CD4-positive, alpha-beta T cell treated with Interleukin-15 for 4 hours (primary cell): Measurements from ENCODE around the gene COPE.
"Not testable (repeated sequence)": the region's sequence is repeated elsewhere in the genome, so short reads cannot be mapped to it uniquely, and the experiment has no call there.

Experiments
- DNase-seq: peaks from one replicate; pipeline ENCODE4 v3.0.0-alpha.2; 2020; ENCODE audit warnings: low spot score

Gene COPE

DNA sequence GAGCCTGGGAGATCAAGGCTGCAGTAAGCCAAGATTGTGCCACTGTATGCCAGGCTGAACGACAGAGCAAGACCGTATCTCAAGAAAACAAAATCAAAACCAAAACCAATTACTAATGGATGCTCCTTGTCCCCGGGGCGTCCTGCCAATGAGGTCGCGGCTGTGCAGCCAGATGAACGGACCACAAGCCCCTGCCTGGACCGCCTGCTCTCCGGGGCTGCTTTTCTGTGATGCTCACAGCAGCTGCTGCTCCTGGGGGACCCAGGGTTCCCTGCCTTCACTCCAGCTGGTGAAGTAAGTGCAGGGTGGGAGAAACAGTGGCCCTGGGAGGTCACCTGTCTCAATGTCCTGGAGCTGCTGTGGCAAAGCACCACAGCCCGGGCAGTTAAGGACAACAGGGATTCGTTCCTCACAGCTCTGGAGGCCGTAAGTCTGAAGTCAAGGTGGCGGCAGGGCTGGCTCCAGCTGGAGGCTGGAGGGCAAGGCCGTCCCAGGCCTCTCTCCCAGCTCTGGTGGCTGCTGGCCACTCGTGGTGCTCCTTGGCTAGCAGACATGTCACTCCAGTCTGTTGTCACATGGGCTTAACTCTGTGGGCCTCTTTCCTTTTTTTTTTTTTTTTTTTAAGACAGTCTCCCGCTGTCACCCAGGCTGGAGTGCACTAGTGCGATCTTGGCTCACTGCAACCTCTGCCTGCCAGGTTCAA lies 10.1 kb downstream of the COPE start:
- no peak for DNase-seq

DNA sequence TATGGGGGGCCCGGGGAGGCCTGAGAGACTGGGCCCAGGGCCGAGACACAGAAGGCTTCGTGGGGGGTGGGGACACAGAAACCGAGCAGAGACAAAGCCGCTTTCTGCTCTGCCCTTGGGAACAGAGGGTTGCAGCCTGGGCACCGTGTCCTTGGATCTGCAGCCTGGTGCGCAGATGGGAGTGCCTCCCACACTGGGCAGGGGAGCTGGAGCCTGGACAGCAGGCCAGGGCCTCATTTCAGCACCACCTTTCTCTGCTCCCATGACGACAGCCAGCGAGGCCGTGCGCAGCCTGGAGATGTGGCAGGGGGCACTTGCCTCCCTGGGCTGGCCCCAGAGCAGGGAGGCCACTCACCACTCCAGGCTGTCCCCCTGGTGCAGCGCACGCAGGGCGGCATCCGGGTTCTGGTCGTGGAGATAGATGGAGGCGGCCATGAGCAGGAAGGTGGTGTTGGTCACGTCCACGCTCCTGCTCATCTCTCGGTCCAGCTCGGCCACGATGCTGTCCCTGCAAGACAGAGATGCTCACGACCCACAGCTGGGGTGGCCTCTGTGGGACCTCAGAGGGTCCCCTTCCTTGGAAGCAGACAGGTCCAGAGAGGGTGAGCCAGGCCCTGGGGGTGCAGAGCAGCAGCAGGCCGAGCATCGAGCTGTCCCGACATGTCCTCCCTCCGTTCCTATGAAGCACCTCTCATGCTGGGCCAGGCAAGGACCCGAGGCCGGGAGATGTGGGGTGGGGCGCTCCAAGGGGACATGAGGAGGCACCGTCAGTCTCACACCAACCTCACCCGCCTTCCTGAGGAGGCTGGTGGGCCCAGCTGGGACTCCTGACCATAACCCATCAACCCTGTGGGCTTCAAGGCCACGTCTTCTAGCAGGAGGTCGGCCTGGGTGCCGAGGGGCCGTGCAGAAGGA lies 12.3 kb downstream of the COPE start:
- DNase-seq: no peak

DNA sequence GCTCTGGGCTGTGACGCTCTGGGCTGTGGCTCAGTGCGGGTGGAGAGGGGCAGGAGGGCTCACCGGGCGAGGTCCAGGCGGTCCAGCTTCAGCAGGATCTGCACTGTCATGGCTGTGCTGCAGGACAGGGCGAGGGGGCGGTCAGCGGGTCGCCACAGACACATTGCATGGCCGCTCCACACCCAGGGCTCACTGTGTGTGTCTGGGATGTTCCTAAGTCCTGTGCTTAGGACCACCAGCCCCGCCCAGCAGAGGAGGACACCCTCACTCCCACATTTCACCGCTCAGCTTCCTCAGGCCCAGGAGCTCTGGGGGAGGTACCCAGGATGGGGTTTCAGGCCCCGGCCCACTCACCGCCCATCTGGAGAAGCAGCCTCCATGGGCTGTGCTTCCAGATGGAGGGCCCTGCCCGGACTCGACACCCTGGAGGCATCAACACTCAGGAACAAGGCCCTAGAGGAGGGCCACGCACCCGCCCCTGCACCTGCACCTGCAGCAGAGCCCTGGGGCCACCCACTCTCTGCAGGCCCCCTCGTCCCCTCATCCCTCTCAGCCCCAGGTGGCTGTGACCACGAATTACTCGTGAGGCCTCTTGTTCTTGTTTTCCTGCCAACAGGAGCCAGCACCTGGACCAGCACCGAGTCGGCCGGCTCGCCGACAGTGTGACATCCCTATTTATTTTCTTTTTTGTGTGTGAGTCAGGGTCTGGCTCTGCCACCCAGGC lies 13.5 kb downstream of the COPE start:
- no peak for DNase-seq

DNA sequence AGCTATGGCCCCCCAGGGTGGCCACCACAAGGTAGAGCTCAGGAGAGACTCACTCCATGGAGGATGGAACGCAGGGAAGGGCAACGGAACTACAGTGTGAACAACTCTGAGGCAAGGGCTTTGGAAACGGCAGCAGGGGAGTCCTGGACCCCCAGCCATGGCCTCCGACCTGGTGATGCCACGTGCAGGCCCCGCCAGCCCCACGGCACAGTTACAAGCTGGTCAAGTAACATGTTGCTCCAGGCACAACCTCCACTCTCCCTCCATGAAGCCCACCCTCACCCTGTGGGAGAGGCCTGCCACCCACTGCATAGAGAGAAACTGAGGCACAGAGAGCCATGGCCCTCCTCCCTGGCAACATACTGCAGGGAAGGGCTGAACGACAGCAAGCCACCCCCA lies 14.1 kb downstream of the COPE start:
- no peak for DNase-seq

DNA sequence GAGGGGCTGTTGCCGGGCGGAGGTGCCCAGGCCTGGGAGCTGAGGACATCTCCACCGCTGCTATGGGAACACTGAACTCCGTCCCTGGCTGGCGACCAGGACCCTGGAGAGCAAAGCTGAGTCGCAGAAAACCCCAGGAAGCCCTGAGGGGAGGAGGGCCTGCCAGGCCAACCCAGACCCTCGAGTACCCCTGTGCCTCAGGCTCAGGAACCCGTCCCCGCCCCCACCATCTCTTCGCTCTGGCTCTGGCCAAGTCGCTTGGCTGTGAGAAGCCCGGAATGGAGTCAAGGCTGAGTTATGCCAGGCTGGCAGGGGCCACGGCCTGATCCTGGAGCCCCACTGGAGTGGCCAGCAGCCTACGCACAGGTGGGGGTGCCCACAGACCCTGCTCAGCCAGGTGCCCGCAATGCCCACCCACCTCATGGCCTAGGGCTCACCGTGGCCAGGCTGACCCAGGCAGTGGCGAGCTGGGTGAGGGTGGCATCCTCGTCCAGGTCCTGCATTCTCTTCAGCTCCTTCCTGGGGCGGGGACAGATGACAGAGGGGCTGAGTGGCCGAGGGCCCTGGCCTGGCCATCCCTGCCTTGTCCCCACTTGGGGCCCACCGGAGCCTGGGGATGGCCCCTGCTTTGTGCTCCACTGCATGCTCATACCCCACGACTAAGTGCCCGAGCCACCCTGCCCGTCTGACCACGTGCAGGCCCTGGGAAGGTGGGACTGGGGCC lies 14.7 kb downstream of the COPE start:
- DNase-seq: no peak

DNA sequence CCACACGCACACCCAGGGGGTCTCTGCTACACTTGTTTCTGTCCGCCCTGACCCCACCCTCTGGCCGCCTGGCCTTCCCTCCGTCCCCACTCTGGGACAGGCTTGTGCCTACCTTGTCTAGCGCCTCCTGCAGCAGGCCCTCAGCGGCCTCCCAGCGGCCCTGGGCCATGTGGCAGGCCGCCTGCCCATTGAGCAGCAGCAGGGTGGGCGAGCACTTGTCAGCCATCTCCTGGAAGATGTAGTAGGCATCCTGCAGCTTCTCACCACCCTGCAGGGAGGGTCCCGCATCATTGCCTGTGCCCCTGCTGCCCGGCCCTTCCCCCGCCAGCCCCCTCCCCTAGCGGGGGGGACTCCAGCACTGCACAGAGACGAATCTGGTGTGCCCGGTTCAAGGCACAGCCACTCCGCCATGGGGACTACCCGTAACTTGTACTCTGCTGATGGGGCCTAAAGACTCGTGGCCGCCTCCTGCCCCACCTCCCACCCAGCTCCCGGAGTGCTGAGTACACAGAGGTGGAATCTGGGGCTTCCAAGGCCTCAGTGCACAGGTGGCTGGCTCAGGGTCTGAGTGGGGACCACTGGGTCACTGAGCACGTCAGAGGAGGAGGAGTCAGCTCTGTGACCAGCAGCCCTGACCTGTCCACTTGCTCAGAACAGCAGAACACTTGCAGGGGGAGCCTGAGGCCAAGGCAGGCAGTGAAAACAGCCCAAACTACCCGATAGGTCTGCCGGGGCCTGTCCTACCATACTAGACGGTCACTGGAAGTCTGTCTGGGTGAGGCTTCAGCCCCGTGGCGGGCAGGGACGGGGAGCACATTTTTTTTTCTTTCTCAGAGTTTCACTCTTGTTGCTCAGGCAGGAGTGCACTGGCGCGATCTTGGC lies 15.8 kb downstream of the COPE start:
- no peak for DNase-seq

DNA sequence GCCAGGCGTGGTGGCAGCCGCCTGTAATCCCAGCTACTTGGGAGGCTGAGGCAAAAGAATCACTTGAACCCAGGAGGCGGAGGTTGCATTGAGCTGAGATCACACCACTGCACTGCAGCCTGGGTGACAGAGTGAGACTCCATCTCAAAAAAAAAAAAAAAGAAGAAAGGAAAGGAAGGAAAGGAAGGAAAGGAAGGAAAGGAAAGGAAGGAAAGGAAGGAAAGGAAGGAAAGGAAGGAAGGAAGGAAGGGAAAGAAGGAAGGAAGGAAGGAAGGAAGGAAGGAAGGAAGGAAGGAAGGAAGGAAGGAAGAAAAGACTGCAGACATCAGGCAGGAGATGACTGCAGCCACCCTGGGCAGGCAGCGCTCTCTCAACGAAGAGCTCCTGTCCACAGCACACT lies 16.7 kb downstream of the COPE start:
- not testable (repeated sequence) for DNase-seq

DNA sequence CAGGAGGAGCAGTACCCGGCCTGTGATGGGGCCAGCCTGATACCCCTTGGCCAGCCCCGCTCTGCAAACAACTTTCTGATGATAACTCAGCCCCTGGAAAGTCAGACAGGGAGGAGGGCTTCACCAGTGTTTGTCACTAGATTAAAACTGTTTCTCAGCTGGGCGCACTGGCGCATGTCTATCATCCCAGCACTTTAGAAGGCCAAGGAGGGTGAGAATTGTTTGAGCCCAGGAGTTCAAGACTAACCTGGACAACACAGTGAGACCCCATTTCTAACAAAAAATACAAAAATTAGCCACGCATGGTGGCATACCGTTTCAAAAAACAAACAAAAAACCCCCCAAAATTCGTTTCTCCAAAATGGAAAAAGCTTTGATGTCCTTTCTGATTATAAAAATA lies 17.7 kb downstream of the COPE start:
- DNase-seq: no peak

DNA sequence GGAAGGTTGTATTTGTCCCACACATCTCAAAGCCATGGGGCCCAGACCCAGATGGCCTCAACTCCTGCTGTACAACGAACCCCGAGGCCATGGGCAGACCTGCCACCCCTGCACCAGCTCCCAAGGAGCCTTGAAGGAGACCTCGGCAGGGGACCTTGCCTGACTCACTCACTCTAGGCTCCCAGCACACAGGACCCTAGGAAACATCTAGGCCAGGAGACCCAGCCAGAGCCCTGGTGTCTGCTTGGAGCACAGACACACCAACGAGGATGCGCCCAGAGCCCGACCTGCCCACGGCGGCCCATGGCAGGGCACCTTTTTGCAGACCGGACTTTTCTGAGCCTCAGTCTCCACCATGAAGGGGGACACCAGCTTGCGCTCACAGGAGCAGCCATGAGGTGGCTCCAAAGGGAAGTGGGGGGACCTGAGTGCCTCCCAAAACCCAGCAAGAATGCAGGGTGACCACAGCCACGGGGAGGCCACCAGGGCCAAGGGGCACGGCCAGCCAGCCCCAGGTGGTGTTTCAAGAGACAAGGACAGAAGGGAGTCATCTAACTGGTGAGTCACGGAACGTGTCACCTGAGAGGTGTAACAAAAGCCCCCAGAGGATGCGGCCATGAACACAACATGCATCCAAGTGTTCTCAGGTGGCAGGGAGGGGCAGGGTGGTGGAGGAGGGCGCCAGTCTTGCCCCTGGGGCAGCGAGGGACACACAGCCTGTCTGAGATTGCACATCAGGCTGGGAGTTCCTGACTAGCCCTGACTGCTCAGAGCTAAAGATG lies 18.3 kb downstream of the COPE start:
- no peak for DNase-seq

DNA sequence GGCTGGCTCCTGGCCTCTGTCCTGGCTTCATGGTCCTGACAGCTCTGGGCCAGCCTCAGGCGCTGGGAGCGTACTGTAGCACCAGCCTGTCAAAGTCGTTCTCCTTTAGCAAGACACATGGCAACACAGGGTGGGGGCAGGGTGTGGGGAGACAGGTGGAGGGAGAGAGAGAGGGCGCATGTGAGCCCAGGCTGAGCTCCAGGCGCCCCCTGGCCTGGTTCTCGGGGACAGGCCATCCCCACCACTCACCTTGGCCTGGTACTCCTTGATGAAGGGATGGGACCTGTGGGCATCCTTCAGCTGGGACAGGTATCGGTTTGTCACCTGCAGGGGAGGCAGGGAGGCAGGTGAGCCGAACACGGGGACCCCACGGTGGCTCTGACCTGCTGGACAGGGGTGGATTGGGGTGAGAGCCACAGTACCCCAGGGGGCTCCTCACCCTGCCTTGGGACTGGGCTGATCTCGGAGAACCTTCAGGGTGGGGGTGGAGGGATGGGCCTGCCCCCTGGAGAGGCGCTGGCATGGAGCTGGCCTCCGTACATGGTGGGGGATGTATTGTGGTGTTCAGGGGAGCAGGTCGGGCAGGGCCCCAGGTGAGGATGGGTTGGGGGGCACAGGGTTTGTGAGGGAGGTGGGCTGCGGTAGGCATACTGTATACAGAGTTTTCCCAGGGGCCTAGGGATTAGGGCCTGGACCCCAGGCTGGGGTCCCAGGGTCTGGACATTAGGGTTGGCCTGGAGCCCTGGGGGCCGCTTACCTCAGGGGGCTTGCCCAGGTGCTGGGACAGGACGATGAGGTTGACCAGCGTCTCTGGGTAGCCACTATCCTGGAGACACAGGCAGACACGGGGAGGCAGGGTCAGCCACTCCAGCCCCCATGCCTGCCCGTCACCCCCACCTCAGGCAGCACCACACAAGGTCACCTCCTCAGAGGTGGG lies 19.3 kb downstream of the COPE start:
- no peak for DNase-seq

DNA sequence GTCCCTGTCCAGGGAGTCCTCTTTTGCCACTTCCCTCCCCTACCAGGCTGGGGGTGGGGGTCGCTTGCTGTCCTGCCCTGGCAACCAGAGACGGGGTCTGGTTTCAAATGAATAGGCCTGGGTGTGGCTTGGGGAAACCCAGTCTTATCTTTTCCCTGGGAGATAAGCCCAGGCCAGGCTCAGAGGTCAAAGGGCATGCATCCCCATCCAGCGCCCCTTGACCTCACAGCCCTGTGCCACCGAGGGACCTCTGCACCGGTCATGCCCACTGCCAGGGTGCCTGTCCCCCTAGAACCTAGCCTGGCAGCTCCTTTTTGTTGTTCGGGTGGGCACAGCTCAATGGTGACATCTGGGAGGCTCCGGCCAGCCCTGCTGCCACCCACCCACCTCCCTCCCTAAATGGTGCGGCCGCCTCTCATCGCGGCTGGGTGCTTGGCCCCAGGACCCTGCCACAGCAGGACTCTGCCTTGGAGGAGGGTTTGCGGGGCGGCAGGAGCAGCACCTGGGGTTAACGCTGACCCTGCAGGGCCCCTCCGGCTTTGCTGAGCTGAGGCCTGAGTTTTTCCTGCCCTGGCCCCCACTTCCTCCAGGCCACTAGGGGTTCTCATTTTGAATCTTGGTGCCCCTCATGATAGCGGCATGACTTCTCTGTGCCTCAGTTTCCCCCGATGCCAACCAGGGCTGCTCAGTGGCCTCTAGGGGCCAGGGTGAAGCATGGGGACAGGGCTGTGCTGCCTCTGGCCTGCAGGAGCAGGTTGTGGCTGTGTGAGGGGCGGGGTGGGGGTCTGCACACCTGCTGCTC lies 20.4 kb downstream of the COPE start:
- no peak for DNase-seq

DNA sequence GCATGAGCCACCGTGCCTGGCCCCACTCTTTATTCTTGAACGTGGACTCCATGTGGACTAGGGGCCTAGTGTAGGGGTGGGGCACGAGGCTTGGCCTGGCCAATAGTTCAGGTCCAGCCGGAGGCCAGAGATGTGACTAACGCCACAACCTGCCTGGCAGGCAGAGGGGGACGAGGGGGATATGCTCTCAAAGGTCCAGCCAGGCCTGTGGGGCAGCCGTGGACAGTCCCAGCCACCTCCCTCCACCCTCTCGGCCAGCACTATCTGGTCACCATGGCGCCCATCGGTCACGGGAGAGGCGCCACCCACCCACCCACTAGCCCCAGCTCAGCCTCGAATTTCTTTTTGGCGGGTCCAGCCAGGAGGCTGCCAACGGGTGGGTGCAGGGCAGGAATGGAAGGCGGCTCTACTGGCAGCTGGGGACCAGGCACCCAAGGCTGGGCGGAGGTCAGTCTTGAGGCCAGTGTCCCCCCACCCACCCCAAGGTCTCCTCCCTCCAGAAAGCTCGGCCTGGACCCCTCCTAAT lies 21.0 kb downstream of the COPE start:
- no peak for DNase-seq

DNA sequence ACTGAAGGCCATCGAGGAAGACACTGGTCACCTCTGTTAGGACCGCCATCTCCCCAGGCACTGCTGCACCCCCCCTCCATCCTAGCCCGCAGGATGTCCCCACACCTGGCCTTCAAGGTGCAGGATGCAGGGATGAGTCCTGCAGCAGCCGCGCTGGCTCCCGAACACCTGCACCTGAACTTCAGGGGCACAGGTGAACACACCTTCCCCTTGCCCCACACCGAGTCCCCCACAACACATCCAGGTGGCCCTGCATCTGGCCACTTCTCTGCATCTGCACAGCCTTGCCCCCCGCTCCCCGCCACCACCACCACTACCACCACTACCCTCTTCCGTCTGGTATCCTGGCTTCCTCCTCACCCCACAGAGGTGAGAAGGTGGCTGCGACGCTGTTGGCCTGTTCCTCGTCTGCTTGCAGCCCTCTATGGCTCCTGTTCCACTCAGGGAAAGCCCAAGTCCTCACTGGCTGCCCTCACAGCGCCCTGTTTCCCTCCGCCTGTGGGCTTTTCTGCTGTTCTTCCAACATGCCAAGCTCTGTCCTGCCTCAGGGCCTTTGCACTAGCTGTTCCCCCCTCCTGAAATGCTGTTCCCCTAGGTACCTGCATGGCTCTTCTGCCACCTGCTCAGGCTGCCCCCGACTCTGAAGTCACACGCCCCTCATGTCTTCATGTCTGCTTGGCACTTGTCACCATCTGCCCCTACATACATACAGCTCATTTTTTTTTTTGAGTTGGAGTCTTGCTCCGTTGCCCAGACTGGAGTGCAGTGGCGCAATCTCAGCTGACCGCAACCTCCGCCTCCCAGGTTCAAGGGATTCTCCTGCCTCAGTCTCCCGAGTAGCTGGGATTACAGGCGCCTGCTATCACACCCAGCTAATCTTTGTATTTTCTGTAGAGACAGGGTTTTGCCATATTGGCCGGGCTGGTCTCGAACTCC lies 21.8 kb downstream of the COPE start:
- no peak for DNase-seq

DNA sequence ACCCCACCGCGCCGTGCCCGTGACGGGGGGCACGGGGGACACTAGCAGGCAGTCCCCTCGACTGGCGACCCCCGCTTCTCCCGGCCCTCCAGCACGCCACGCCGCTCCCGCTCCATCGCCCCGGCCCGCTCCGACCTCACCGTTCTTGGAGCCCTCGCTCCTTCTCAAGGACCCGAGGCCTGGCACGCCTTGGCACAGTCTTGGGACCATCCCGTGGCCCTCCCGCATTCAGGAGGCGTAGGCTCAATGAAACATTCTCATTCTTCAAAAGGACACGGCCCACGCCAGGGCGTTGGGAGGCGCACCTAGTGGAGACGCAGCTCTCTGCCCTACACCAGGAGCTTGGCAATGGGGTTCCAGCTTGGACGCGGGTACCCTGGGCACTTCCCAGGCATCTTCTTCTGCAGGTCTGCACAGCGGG lies 22.8 kb downstream of the COPE start:
- no peak for DNase-seq

DNA sequence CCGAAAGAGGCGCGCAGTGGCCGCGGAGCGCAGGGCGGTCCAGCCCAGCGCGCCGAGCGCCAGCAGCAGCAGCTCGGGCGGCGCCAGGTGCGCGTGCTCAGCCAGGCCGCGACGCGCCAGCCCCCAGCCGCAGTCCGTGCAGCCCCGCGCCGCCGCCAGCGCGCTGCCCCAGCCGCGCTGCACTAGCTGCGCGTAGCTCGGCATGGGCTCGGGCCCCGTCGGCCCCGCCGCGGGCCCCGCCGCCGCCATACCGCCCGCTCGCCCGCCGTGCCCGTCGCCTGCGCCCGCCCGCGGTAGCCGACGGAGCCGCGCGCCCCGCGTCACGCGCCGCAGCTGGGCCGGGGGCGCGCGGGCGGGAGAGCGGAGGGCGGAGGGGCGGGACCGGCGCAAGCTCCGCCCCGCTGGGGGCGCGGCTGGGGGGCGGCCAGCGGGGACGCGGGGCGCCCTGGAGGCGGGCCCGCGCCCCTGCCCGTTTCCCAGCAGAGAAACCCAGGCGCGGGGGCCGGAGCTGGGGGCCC lies 23.3 kb downstream of the COPE start, which contains the start of gene CERS1:
CERS1 (minus strand) TSS at position 335 of the 518 bp plus-strand sequence; CDS start at position 249, 86 bp downstream.
- no peak for DNase-seq

DNA sequence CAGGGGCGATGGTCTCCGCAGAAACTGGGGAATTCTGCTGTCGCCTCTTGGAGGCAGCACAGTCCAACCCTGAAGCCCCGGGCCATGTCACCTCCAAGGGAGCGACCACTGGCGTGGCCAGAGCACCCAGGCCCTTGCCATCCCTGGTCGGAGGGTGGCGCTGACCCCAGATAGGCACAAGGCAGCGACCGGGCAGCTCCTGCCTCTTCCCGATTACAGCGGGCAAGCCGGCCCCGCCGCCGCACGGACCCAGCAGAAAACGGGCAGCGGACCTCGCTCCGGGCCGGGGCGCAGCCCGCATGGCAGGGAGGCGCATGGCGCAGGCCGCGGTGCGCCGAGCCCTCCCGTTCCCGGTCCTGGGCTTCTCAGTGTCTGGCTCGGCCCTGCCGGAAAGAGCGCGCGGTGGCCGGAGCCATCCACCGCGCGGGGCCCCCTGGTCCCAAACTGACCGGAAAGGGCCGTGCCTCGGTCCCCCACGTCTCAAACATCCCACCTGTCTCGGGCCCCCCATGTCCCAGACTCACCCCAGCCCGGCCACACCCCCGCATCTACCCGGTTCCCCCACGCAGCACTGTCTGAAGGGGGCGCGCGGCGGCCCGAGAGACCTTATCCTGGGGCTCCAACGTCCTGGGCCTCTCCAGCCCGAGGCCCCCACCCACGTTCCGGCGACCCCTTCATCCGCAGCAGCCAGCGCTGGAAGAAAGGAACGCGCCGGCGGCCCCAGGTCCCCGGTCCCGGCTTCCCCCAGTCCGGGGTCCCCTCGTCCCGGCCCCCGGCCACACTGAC lies 24.0 kb downstream of the COPE start:
- no peak for DNase-seq
